SU-DHL-6 (cell line): Measurements from ENCODE around the gene CARD19.

Source experiments
- H2AFZ ChIP-seq: fragments of 200-600 bp; sonication (generic); 2 replicates; pipeline ENCODE4 v1.6.1; 2014; ENCODE audit warnings: low read depth, mild to moderate bottlenecking, moderate library complexity, mixed read lengths, antibody characterized with exemption, low read length; ENCODE audit not compliant: severe bottlenecking
- H3F3A ChIP-seq: fragments of 200-600 bp; shearing (Covaris generic); 2 replicates; pipeline ENCODE4 v1.6.0; 2016; ENCODE audit warnings: antibody characterized with exemption, mild to moderate bottlenecking; ENCODE audit not compliant: insufficient read depth
- H3K27ac ChIP-seq: fragments of 200-600 bp; sonication (generic); 2 replicates; pipeline ENCODE4 v1.5.1; 2016; ENCODE audit warnings: low read depth, mild to moderate bottlenecking, low read length, moderate library complexity, mixed read lengths
- H3K27me3 ChIP-seq: fragments of 200-600 bp; sonication (generic), shearing (Covaris generic); 2 replicates; pipeline ENCODE4 v1.6.0; 2014; ENCODE audit warnings: mild to moderate bottlenecking, low read length
- H3K36me3 ChIP-seq: fragments of 200-600 bp; sonication (generic); 2 replicates; pipeline ENCODE4 v1.6.1; 2014; ENCODE audit warnings: mild to moderate bottlenecking, low read length, mixed read lengths
- H3K4me2 ChIP-seq: fragments of 300-600, 200-600 bp; shearing (Covaris generic), sonication (generic); 2 replicates; pipeline ENCODE4 v1.6.0; 2014; ENCODE audit warnings: low read length, low read depth, mild to moderate bottlenecking; ENCODE audit not compliant: poor library complexity, severe bottlenecking
- H3K4me3 ChIP-seq: fragments of 200-600 bp; sonication (generic); 2 replicates; pipeline ENCODE4 v1.5.1; 2014; ENCODE audit warnings: antibody characterized with exemption, low read length, mild to moderate bottlenecking, mixed read lengths; ENCODE audit not compliant: insufficient read depth, poor library complexity, severe bottlenecking
- H3K79me2 ChIP-seq: fragments of 200-600 bp; sonication (generic); 2 replicates; pipeline ENCODE4 v1.6.1; 2014; ENCODE audit warnings: mild to moderate bottlenecking, low read length, moderate library complexity; ENCODE audit not compliant: insufficient read depth
- H3K9ac ChIP-seq: fragments of 200-600 bp; sonication (generic); 2 replicates; pipeline ENCODE4 v1.7.0; 2014; ENCODE audit warnings: mild to moderate bottlenecking, low read length
- H3K9me2 ChIP-seq: fragments of 200-600 bp; sonication (generic); replicated peaks from 2 replicates; pipeline ENCODE4 v1.6.1; 2014; ENCODE audit warnings: low read length; ENCODE audit not compliant: insufficient read depth
- H3K9me3 ChIP-seq: fragments of 200-600 bp; sonication (generic); 2 replicates; pipeline ENCODE4 v1.6.1; 2014; ENCODE audit warnings: low read length, mixed read lengths; ENCODE audit not compliant: insufficient read depth
- H4K20me1 ChIP-seq: fragments of 200-600 bp; sonication (generic); 2 replicates; pipeline ENCODE4 v1.6.1; 2014; ENCODE audit warnings: low read depth, mild to moderate bottlenecking, antibody characterized with exemption, low read length, moderate library complexity, mixed read lengths
- CTCF ChIP-seq: fragments of 200-600 bp; sonication (generic); IDR thresholded peaks from one replicate; pipeline ENCODE4 v1.5.1; 2017; ENCODE audit warnings: antibody characterized with exemption, mild to moderate bottlenecking, low read length, moderate library complexity; ENCODE audit not compliant: insufficient read depth, poor library complexity, severe bottlenecking
- EZH2phosphoT487 ChIP-seq: fragments of 200-600 bp; sonication (generic), shearing (Covaris generic); conservative IDR thresholded peaks from 2 replicates; pipeline ENCODE4 v1.6.1; 2018; ENCODE audit warnings: mild to moderate bottlenecking, antibody characterized with exemption, low read length, moderate library complexity, mixed read lengths

The CARD19 gene

GRCh38 chr9:93066978-93067603 lies 28.9 kb upstream of the CARD19 start:
- Histone ChIP-seq H4K20me1 (no peaks in the 10 kb centered on the region), H3K79me2 (no peaks in the 10 kb centered on the region), H3K4me3 (no peak overlapping the region), H3K4me2 (no peak overlapping the region), H3K27me3 (no peaks in the 10 kb centered on the region), H3F3A (peaks cover 12% of the 10 kb centered on the region), H3K9me3 (no peaks in the 10 kb centered on the region), H2AFZ (no peak overlapping the region), H3K9me2 (no peaks in the 10 kb centered on the region), H3K9ac (no peak overlapping the region), H3K27ac (no peak overlapping the region), H3K36me3 (no peaks in the 10 kb centered on the region)
- TF ChIP-seq CTCF (no peak), EZH2phosphoT487 (no peak)

DNA sequence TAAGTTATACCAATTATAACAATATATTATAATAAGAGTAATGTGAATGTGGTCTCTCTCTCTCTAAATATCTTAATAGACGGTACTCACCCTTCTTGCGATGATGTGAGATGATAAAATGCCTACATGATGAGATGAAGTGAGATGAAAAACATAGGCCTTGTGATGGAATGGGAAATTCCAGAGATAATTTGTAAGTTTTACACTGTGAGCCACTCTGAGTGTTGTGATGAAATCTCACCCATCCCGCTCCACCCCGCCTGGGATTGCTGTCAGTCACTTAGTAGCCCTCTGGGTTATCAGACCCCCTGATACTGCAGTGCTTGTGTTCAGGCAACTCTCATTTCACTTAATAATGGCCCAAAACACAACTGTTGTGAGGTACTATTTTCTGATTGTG lies 27.1 kb upstream of the CARD19 start:
- H3K36me3 ChIP-seq, result no peaks in the 10 kb centered on the region
- no peaks in the 10 kb centered on the region for H3K9me2 ChIP-seq
- H3K9me3 ChIP-seq, result no peaks in the 10 kb centered on the region
- no peak overlapping the region for H2AFZ ChIP-seq
- no peak overlapping the region for H3K4me2 ChIP-seq
- H3K27ac ChIP-seq, result no peak overlapping the region
- peaks cover 4% of the 10 kb centered on the region for H3F3A ChIP-seq
- H3K4me3 ChIP-seq, result no peak overlapping the region
- H3K27me3 ChIP-seq, result no peaks in the 10 kb centered on the region
- TF ChIP-seq EZH2phosphoT487, result no peak
- TF ChIP-seq CTCF, result no peak
- no peak overlapping the region for H3K9ac ChIP-seq
- no peaks in the 10 kb centered on the region for H4K20me1 ChIP-seq
- H3K79me2 ChIP-seq, result no peaks in the 10 kb centered on the region

GRCh38 chr9:93071464-93071863 lies 24.6 kb upstream of the CARD19 start:
- H3F3A ChIP-seq, result no peaks in the 10 kb centered on the region
- no peaks in the 10 kb centered on the region for H3K27me3 ChIP-seq
- no peaks in the 10 kb centered on the region for H3K36me3 ChIP-seq
- H3K79me2 ChIP-seq, result no peaks in the 10 kb centered on the region
- no peaks in the 10 kb centered on the region for H4K20me1 ChIP-seq
- no peak overlapping the region for H2AFZ ChIP-seq
- no peak overlapping the region for H3K4me2 ChIP-seq
- H3K9me2 ChIP-seq, result no peaks in the 10 kb centered on the region
- H3K27ac ChIP-seq, result no peak overlapping the region
- H3K9me3 ChIP-seq, result no peaks in the 10 kb centered on the region
- TF ChIP-seq CTCF, result no peak
- TF ChIP-seq EZH2phosphoT487, result no peak
- H3K4me3 ChIP-seq, result no peak overlapping the region
- H3K9ac ChIP-seq, result no peak overlapping the region
